Lung (tissue), 12 donors: ENCODE measurements around the gene SH3GL1. TPM values are rescaled to one million over a fixed set of nuclear protein-coding genes. Genes with fewer than 3 reads are reported as not detected.
A peak's percentile ranks its signal among the peaks of the same experiment; 100 is the strongest.

ENCODE experiments used
- ATAC-seq: fragments of 200-7000 bp; cut with Tn5 transposase; one replicate; pipeline ENCODE4 v1.9.1; 2020; ENCODE audit warnings: moderate number of reproducible peaks; ENCODE audit not compliant: insufficient read depth, low FRiP score
- DNase-seq, 3 donors: peaks; one replicate each; pipeline ENCODE4 v3.0.0-alpha.2; 2013 to 2017
- H3K27ac ChIP-seq, 2 donors: one replicate each; pipeline ENCODE4 v1.5.1; 2013; ENCODE audit warnings: mild to moderate bottlenecking in 2 of 2, moderate library complexity in 2 of 2, control low read depth in 1 of 2, inconsistent platforms in 1 of 2, low read depth in 1 of 2, low read length in 1 of 2
- H3K27me3 ChIP-seq, 3 donors: one replicate each; pipeline ENCODE4 v1.5.1; 2013; ENCODE audit warnings: low read length in 2 of 3; ENCODE audit not compliant: control insufficient read depth in 3 of 3, insufficient read depth in 3 of 3
- H3K36me3 ChIP-seq, 4 donors: one replicate each; pipeline ENCODE4 v1.5.1; 2013; ENCODE audit warnings: low read length in 4 of 4, mild to moderate bottlenecking in 1 of 4, moderate library complexity in 1 of 4; ENCODE audit not compliant: control insufficient read depth in 4 of 4, insufficient read depth in 4 of 4
- H3K4me1 ChIP-seq, 5 donors: one replicate each; pipeline ENCODE4 v1.5.1; 2013; ENCODE audit warnings: low read length in 5 of 5, mild to moderate bottlenecking in 2 of 5, moderate library complexity in 1 of 5; ENCODE audit not compliant: control insufficient read depth in 5 of 5, insufficient read depth in 5 of 5
- H3K4me3 ChIP-seq: one replicate; pipeline ENCODE4 v1.5.1; 2013; ENCODE audit warnings: mild to moderate bottlenecking, control low read depth, moderate library complexity
- H3K9ac ChIP-seq, 2 donors: one replicate each; pipeline ENCODE4 v1.5.1; 2013; ENCODE audit warnings: low read length in 2 of 2, control low read depth in 1 of 2; ENCODE audit not compliant: insufficient read depth in 1 of 2
- H3K9me3 ChIP-seq, 4 donors: one replicate each; pipeline ENCODE4 v1.5.1; 2013; ENCODE audit warnings: low read length in 3 of 4, mild to moderate bottlenecking in 1 of 4, moderate library complexity in 1 of 4; ENCODE audit not compliant: control insufficient read depth in 4 of 4, insufficient read depth in 3 of 4
- WGBS, 2 donors: extraction: QIAGEN DNeasy Blood & Tissue Kit; methylation state at CpG; one replicate each; pipeline ENCODE4 v1.1.7; 2013; 5-methylcytosine and 5-hydroxymethylcytosine counted together
- polyA plus RNA-seq, 2 donors: library from polyadenylated mRNA; stranded (reverse); fragments of 200-250 nt; gene quantifications; one replicate each; pipeline ENCODE4 v1.2.1, GENCODE V29; 2013
- total RNA-seq, 2 donors: library from RNA; depleted of rRNA in 1 of 2; stranded (reverse); fragments of >200 nt in 1 of 2; gene quantifications; one replicate each; pipeline ENCODE4 v1.2.1, GENCODE V29; 2014 to 2021
- TF ChIP-seq, protein P1 (sequence below): IDR thresholded peaks from 2 replicates; pipeline ENCODE4 v1.5.1; 2012; ENCODE audit warnings: mild to moderate bottlenecking; ENCODE audit errors: control extremely low read depth, extremely low read depth
- donor health status: control.
- donor health status: control.
- donor health status: Bipolar disorder and iron deficiency.
- donor health status: healthy.
- donor health status: DM: yes; HTN: yes; CAD: no.

Gene SH3GL1
- total and polyA plus RNA-seq, 4 donors, result 30.6 to 68.6 (median 59.2) TPM

DNA sequence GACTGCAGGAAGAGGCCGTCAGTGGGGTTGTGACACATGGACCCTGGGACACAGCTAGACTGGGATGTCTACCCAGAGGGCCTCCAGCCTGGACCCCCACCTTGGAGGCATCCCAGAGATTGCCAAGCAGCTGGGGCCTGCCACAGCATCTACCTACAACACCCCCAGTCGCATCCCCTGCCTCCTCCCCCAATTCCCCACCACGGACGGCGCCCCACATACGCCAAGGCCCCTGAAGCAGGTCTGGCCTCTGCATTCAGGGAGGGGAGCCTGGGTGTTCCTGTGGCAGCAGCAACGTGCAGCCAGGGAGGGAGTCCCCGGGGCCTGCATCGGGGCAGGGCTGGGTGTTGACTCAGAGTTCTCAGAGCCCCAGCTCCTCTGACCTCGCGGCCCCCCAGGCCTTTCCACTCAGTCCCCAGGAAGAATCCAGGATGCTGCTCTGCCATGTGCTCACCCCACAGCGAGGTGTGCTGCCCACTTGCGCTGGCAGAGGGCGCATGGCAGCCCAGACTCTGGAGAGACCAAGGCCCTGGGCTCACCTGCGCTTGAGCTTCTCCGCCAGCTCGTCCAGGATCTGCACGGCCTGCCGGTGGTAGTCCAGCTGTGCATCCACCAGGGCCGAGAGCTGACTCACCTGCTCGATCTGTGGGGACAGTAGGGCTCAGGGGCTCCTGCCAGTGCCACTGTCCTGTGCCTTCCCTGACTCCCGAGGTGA lies 37.4 kb downstream of the SH3GL1 start:
- no peak for DNase-seq
- Histone ChIP-seq H3K27me3 (no peaks in the 10 kb centered on the region), H3K9me3 (no peaks in the 10 kb centered on the region), H3K9ac (no peak overlapping the region), H3K36me3 (peaks cover 9 to 75% (median 37%) of the 10 kb centered on the region in 4 donors), H3K27ac (no peak overlapping the region), H3K4me1 (peaks cover under 1 to 38% (median 6%) of the 10 kb centered on the region in 5 donors), H3K4me3 (no peak overlapping the region)
- ATAC-seq, result no peak
- TF ChIP-seq, protein P1, sequence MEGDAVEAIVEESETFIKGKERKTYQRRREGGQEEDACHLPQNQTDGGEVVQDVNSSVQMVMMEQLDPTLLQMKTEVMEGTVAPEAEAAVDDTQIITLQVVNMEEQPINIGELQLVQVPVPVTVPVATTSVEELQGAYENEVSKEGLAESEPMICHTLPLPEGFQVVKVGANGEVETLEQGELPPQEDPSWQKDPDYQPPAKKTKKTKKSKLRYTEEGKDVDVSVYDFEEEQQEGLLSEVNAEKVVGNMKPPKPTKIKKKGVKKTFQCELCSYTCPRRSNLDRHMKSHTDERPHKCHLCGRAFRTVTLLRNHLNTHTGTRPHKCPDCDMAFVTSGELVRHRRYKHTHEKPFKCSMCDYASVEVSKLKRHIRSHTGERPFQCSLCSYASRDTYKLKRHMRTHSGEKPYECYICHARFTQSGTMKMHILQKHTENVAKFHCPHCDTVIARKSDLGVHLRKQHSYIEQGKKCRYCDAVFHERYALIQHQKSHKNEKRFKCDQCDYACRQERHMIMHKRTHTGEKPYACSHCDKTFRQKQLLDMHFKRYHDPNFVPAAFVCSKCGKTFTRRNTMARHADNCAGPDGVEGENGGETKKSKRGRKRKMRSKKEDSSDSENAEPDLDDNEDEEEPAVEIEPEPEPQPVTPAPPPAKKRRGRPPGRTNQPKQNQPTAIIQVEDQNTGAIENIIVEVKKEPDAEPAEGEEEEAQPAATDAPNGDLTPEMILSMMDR, result no peak
- 82 to 88% methylated on average over 22 of the region's 22 CpGs for WGBS, 2 donors

DNA sequence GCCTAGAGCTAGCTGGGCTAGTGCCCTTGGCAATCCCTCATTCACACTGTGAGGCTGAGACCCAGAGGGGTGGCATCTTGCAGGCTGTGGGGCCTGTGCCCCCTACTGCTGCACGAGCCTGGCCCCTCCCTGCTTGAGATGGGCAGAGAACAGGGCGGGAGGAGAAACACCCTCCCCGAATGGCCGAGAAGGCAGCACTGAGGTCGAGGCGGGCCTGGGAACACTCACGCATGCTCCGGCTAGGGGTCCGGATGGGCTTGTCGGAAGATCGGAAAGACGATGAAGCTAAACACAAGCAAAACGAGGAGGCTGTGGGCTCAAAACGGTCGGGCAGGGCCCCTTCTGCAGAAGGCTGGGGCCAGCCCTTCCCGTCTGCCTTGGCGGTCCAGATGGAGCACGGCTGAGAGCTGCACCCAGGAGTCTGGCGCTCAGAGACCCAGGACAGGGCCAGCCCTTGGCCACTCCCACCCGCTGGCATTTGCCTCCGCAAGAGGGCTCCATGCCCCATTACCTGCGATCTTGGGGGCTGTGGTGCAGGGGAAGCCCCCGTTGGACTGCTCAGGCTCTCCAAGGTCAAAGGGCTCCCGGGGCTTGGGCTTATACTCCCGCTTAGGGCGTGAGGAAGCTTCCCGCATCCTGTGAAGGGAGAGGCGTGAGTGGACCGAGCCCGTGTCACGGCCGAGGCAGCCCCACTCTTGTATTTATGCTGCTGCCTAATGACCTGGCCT lies 38.1 kb downstream of the SH3GL1 start:
- Histone ChIP-seq H3K4me3 (no peak overlapping the region), H3K9me3 (no peaks in the 10 kb centered on the region), H3K4me1 (peaks cover 0 to 37% (median 4%) of the 10 kb centered on the region in 5 donors), H3K36me3 (peaks cover 9 to 77% (median 39%) of the 10 kb centered on the region in 4 donors), H3K27me3 (no peaks in the 10 kb centered on the region), H3K9ac (no peak overlapping the region), H3K27ac (no peak overlapping the region)
- WGBS, 2 donors, result 88% methylated on average over 31 to 32 of the region's 32 CpGs
- DNase-seq (peak in 1 of 3 donors; percentile 34), ATAC-seq (no peak)
- TF ChIP-seq, protein P1, result no peak

DNA sequence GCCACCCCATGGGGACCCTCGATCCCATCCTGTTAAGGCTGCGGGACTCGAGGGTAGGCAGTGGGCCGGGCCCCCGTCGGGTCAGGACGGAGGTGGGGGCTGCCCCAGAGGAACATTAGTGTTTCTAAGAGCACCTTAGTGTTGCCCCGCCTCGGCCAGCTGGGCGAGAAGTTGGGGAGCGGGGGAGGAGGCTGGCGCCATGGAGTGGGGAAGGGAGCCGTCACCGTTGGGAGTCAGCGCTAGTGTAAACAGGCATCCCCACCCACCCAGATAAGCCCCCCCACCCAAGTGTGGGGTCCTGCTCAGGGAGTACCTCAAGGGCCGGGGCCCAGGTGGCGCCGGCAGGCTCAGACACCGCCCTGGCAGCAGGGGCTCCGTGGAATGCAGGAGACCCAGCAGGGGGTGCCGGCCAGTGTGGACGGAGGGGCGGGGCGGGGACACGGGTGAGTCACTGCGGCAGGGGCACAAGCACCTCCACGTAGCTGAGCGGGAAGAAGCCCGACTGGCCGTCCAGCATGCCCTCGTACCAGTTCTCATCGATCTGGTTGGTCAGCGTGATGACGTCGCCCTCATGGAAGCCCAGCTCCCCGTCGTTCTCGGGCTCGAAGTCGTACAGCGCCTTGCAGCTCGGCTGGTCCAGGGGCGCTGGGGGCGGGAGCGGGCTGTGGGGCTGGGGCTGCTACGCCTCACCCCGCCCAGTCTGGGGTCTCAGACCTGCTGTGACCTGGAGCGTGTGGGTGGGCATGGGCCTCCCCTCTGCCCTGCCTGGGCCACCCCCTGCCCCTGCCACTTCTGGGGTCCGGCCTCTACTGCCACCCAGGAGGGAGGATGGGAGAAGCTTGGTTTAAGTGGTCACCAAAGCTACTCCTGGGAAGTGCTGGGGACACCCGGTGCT lies 38.9 kb downstream of the SH3GL1 start:
- H3K9me3 ChIP-seq, result no peaks in the 10 kb centered on the region
- ATAC-seq, result no peak
- H3K27me3 ChIP-seq, result no peaks in the 10 kb centered on the region
- H3K4me1 ChIP-seq, result peaks cover 0 to 37% (median 4%) of the 10 kb centered on the region in 5 donors
- H3K36me3 ChIP-seq, result peaks cover 9 to 75% (median 38%) of the 10 kb centered on the region in 4 donors
- H3K27ac ChIP-seq, result no peak overlapping the region
- no peak overlapping the region for H3K4me3 ChIP-seq
- no peak overlapping the region for H3K9ac ChIP-seq
- TF ChIP-seq, protein P1, result no peak
- 84 to 86% methylated on average over 50 of the region's 50 CpGs for WGBS, 2 donors
- DNase-seq, result peak in 1 of 3 donors; percentile 62
